Purkinje cell (primary cell): ENCODE measurements around the gene C16orf92. TPM values are rescaled to one million over a fixed set of nuclear protein-coding genes. Genes with fewer than 3 reads are reported as not detected.

Experiments used
- polyA plus RNA-seq: library from polyadenylated mRNA; unstranded; fragments of >200 nt; fragmentation: Nextera tagmentation; gene quantifications from 2 replicates; pipeline ENCODE4 v1.2.1, GENCODE V29; 2014

The C16orf92 gene
- polyA plus RNA-seq = 0.36 TPM in 2 replicates

GRCh38 chr16:30022887-30023286 lies at the start of gene C16orf92:
Gene C16orf92, plus strand, starts transcription at chr16:30023198. Its CDS starts 143 bp downstream, at chr16:30023341.

GRCh38 chr16:29973384-29974246 lies 49.4 kb upstream of the C16orf92 start, which contains the start of gene TAOK2:
Gene TAOK2, plus strand, starts transcription at chr16:29973868. Its CDS starts 3,905 bp downstream, at chr16:29977773.

GRCh38 chr16:29995324-29995910 lies 27.6 kb upstream of the C16orf92 start, which contains the start of gene HIRIP3:
Gene HIRIP3, minus strand, starts transcription at chr16:29995617. Its CDS starts 12 bp downstream, at chr16:29995605.

GRCh38 chr16:29995911-29996765 lies 26.9 kb upstream of the C16orf92 start, which contains the start of gene INO80E:
Gene INO80E, plus strand, starts transcription at chr16:29996241. Its CDS starts 70 bp downstream, at chr16:29996311.

GRCh38 chr16:30010844-30011713 lies 11.9 kb upstream of the C16orf92 start, which contains the start of gene DOC2A:
Gene DOC2A, minus strand, starts transcription at chr16:30011027. Its CDS starts 805 bp downstream, at chr16:30010222.

GRCh38 chr16:30030841-30031413 lies 7.9 kb downstream of the C16orf92 start, which contains the start of gene TLCD3B:
Gene TLCD3B, minus strand, starts transcription at chr16:30031271. Its CDS starts 744 bp downstream, at chr16:30030527.

GRCh38 chr16:30065102-30065942 lies 42.3 kb downstream of the C16orf92 start, which contains the start of gene ALDOA:
Gene ALDOA, plus strand, starts transcription at chr16:30065760. Its CDS starts 1,138 bp downstream, at chr16:30066898.

Other genes starting within 250 kb of the C16orf92 start
- gene ZG16, start 244.9 kb upstream of the C16orf92 start, polyA plus RNA-seq = not detected in 2 replicates
- 19.1 and 28.6 TPM in 2 replicates for gene KIF22, start 232.4 kb upstream of the C16orf92 start, polyA plus RNA-seq
- 2.0 and 5.5 TPM in 2 replicates for gene MAZ, start 216.7 kb upstream of the C16orf92 start, polyA plus RNA-seq
- 0.83 and 7.5 TPM in 2 replicates for gene PRRT2, start 211.0 kb upstream of the C16orf92 start, polyA plus RNA-seq
- 5.4 and 6.4 TPM in 2 replicates for gene PAGR1, start 207.0 kb upstream of the C16orf92 start, polyA plus RNA-seq
- gene MVP, start 202.7 kb upstream of the C16orf92 start, polyA plus RNA-seq = 0.56 and 0.76 TPM in 2 replicates
- 38.9 and 58.0 TPM in 2 replicates for gene CDIPT, start 160.0 kb upstream of the C16orf92 start, polyA plus RNA-seq
- 97.4 and 138 TPM in 2 replicates for gene SEZ6L2, start 123.6 kb upstream of the C16orf92 start, polyA plus RNA-seq
- 5.0 and 9.3 TPM in 2 replicates for gene ASPHD1, start 122.7 kb upstream of the C16orf92 start, polyA plus RNA-seq
- gene KCTD13, start 97.0 kb upstream of the C16orf92 start, polyA plus RNA-seq = 11.7 and 17.7 TPM in 2 replicates
- 19.7 TPM in 2 replicates for gene TMEM219, start 61.1 kb upstream of the C16orf92 start, polyA plus RNA-seq
- gene TAOK2, start 49.3 kb upstream of the C16orf92 start, polyA plus RNA-seq = 0.43 and 0.56 TPM in 2 replicates
- 3.3 and 6.6 TPM in 2 replicates for gene HIRIP3, start 27.6 kb upstream of the C16orf92 start, polyA plus RNA-seq
- 0.06 and 1.5 TPM in 2 replicates for gene INO80E, start 27.0 kb upstream of the C16orf92 start, polyA plus RNA-seq
- 2.3 and 11.0 TPM in 2 replicates for gene DOC2A, start 12.2 kb upstream of the C16orf92 start, polyA plus RNA-seq
- gene TLCD3B, start 8.1 kb downstream of the C16orf92 start, polyA plus RNA-seq = 0.71 TPM in 1 of 2 replicates, not detected in the other
- 1,138 and 1,179 TPM in 2 replicates for gene ALDOA, start 42.6 kb downstream of the C16orf92 start, polyA plus RNA-seq
- gene PPP4C, start 52.8 kb downstream of the C16orf92 start, polyA plus RNA-seq = 4.2 and 17.0 TPM in 2 replicates
- gene TBX6, start 68.7 kb downstream of the C16orf92 start, polyA plus RNA-seq = not detected in 2 replicates
- 32.2 and 52.7 TPM in 2 replicates for gene YPEL3, start 73.0 kb downstream of the C16orf92 start, polyA plus RNA-seq
- not detected in 2 replicates for gene GDPD3, start 90.3 kb downstream of the C16orf92 start, polyA plus RNA-seq
- gene MAPK3, start 100.0 kb downstream of the C16orf92 start, polyA plus RNA-seq = 2.5 and 13.5 TPM in 2 replicates
- 2.8 TPM in 1 of 2 replicates, not detected in the other for gene CORO1A, start 160.4 kb downstream of the C16orf92 start, polyA plus RNA-seq
- gene BOLA2B, start 170.5 kb downstream of the C16orf92 start, polyA plus RNA-seq = 114 and 166 TPM in 2 replicates
- 2.6 and 5.8 TPM in 2 replicates for gene SLX1A, start 170.7 kb downstream of the C16orf92 start, polyA plus RNA-seq
- gene SULT1A3, start 176.1 kb downstream of the C16orf92 start, polyA plus RNA-seq = 19.6 and 21.3 TPM in 2 replicates
- 0.17 and 0.21 TPM in 2 replicates for gene NPIPB13, start 225.3 kb downstream of the C16orf92 start, polyA plus RNA-seq